Upper lobe of left lung (tissue), 6 donors: ENCODE measurements around the gene PTGR1. TPM values are rescaled to one million over a fixed set of nuclear protein-coding genes. Genes with fewer than 3 reads are reported as not detected.

Source experiments
- ATAC-seq, 2 donors: fragments of 200-7000 bp; cut with Tn5 transposase; one replicate each; pipeline ENCODE4 v1.9.1; 2022; ENCODE audit warnings: mild to moderate bottlenecking in 2 of 2, moderate library complexity in 2 of 2; ENCODE audit not compliant: low FRiP score in 2 of 2
- DNase-seq, 2 donors: peaks; one replicate each; pipeline ENCODE4 v3.0.0-alpha.2; 2019 to 2020
- H3K27ac ChIP-seq, 4 donors: fragments of 200-600 bp; sonication (generic); one replicate each; pipeline ENCODE4 v1.5.1; 2016 to 2019
- H3K27me3 ChIP-seq, 4 donors: fragments of 200-600 bp; sonication (generic); one replicate each; pipeline ENCODE4 v1.5.1; 2017 to 2019
- H3K36me3 ChIP-seq, 4 donors: fragments of 200-600 bp; sonication (generic); one replicate each; pipeline ENCODE4 v1.5.1; 2016 to 2019
- H3K4me1 ChIP-seq, 4 donors: fragments of 200-600 bp; sonication (generic); one replicate each; pipeline ENCODE4 v1.5.1; 2018 to 2019
- H3K4me3 ChIP-seq, 4 donors: fragments of 200-600 bp; sonication (generic); one replicate each; pipeline ENCODE4 v1.5.1; 2017 to 2019; ENCODE audit warnings: mild to moderate bottlenecking in 2 of 4, moderate library complexity in 1 of 4
- H3K9me3 ChIP-seq, 4 donors: fragments of 200-600 bp; sonication (generic); one replicate each; pipeline ENCODE4 v1.5.1; 2018 to 2019
- CTCF ChIP-seq, 6 experiments: fragments of 450-650 bp in 4 of 6; fragments of 200-600 bp in 2 of 6; sonication (generic) in 2 of 6; IDR thresholded peaks; one replicate each; pipeline ENCODE4 v1.5.1; 2016 to 2019; ENCODE audit warnings: antibody characterized with exemption in 6 of 6
- EP300 ChIP-seq, 4 donors: sonication (generic); formaldehyde crosslinking; IDR thresholded peaks; one replicate each; pipeline ENCODE4 v1.5.1; 2017; ENCODE audit warnings: antibody characterized with exemption in 4 of 4, control low read depth in 2 of 4
- POLR2A ChIP-seq, 4 donors: fragments of 450-650 bp; IDR thresholded peaks; one replicate each; pipeline ENCODE4 v1.5.1; 2016 to 2017; ENCODE audit warnings: antibody characterized with exemption in 4 of 4, mild to moderate bottlenecking in 2 of 4
- POLR2AphosphoS5 ChIP-seq, 2 donors: sonication (generic); formaldehyde crosslinking; IDR thresholded peaks; one replicate each; pipeline ENCODE4 v1.5.1; 2017; ENCODE audit warnings: antibody characterized with exemption in 2 of 2
- WGBS, 2 donors: methylation state at CpG; one replicate each; pipeline ENCODE4 v1.1.5; 2017 to 2018; 5-methylcytosine and 5-hydroxymethylcytosine counted together
- total RNA-seq, 6 donors: library from RNA; depleted of rRNA in 4 of 6; stranded (reverse); fragments of >200 nt in 4 of 6; gene quantifications; one replicate each; pipeline versions ENCODE4 v1.1.0 to v1.2.1, GENCODE V29; 2016 to 2021
- donor health status: DM: no; HTN: no; CAD: no; lungs with moderate emphysema.
- donor health status: DM: no; HTN: yes; CAD: no; lungs with severe emphysema.

Gene PTGR1
- total RNA-seq, 6 donors from 2014 or later: 26.9 to 66.7 (median 35.9) TPM

- Histone ChIP-seq H3K36me3 (no peaks in the 10 kb centered on the region), H3K4me3 (no peak overlapping the region), H3K4me1 (no peaks in the 10 kb centered on the region), H3K9me3 (no peaks in the 10 kb centered on the region), H3K27me3 (no peaks in the 10 kb centered on the region), H3K27ac (no peak overlapping the region)
- no peak for TF ChIP-seq POLR2A (IDR thresholded peaks at IDR 0.05)
- TF ChIP-seq CTCF (IDR thresholded peaks at IDR 0.05): no peak
- TF ChIP-seq POLR2AphosphoS5 (IDR thresholded peaks at IDR 0.05): no peak
- no peak for TF ChIP-seq EP300 (IDR thresholded peaks at IDR 0.05)
- ATAC-seq: no peak
- DNase-seq: no peak
- 77 to 82% methylated on average over 3 of the region's 3 CpGs for WGBS, 2 donors
These were observed 16.5 kb upstream of the PTGR1 start for GRCh38 chr9:111615928-111616327.

GRCh38 chr9:111613436-111614040, 14.1 kb upstream of the PTGR1 start:
- Histone ChIP-seq H3K4me3 (no peak overlapping the region), H3K27ac (no peak overlapping the region), H3K4me1 (no peaks in the 10 kb centered on the region), H3K36me3 (no peaks in the 10 kb centered on the region), H3K9me3 (no peaks in the 10 kb centered on the region), H3K27me3 (no peaks in the 10 kb centered on the region)
- no peak for TF ChIP-seq EP300 (IDR thresholded peaks at IDR 0.05)
- no peak for TF ChIP-seq POLR2A (IDR thresholded peaks at IDR 0.05)
- TF ChIP-seq POLR2AphosphoS5 (IDR thresholded peaks at IDR 0.05): no peak
- TF ChIP-seq CTCF (IDR thresholded peaks at IDR 0.05): no peak
- DNase-seq: no peak
- no peak for ATAC-seq
- 30 to 53% methylated on average over 4 of the region's 4 CpGs for WGBS, 2 donors

GRCh38 chr9:111610845-111611244, 11.4 kb upstream of the PTGR1 start:
- Histone ChIP-seq H3K36me3 (no peaks in the 10 kb centered on the region), H3K4me1 (no peaks in the 10 kb centered on the region), H3K9me3 (no peaks in the 10 kb centered on the region), H3K27ac (no peak overlapping the region), H3K4me3 (no peak overlapping the region), H3K27me3 (no peaks in the 10 kb centered on the region)
- no peak for TF ChIP-seq EP300 (IDR thresholded peaks at IDR 0.05)
- no peak for TF ChIP-seq CTCF (IDR thresholded peaks at IDR 0.05)
- no peak for TF ChIP-seq POLR2AphosphoS5 (IDR thresholded peaks at IDR 0.05)
- no peak for TF ChIP-seq POLR2A (IDR thresholded peaks at IDR 0.05)
- no peak for DNase-seq
- WGBS, 2 donors: 76 to 79% methylated on average over 7 of the region's 7 CpGs
- no peak for ATAC-seq

DNA sequence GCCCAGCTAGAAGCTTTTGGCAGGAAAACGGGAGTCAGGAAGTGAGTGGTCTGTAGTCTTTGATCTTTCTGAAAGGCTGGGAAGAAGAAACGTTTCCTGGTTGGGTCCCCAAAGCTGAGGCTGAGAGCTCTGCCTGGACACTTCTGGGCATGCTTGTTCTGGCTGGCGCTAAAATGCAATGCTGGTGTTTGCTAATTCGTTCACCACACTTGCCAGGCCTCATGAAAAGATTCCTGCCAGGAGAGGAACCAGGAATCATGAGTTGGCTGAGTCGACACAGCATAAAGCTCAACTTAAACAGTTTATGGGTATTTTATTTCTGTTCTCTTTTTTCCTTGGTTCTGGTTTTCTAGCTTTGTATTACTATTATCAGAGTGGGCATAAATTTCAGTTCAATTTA, 10.7 kb upstream of the PTGR1 start:
- Histone ChIP-seq H3K36me3 (no peaks in the 10 kb centered on the region), H3K27me3 (no peaks in the 10 kb centered on the region), H3K9me3 (no peaks in the 10 kb centered on the region), H3K27ac (no peak overlapping the region), H3K4me3 (no peak overlapping the region), H3K4me1 (no peaks in the 10 kb centered on the region)
- no peak for ATAC-seq
- DNase-seq: no peak
- WGBS, 2 donors: 44 to 49% methylated on average over 5 of the region's 5 CpGs
- TF ChIP-seq POLR2AphosphoS5 (IDR thresholded peaks at IDR 0.05): no peak
- TF ChIP-seq POLR2A (IDR thresholded peaks at IDR 0.05): no peak
- TF ChIP-seq CTCF (IDR thresholded peaks at IDR 0.05): no peak
- no peak for TF ChIP-seq EP300 (IDR thresholded peaks at IDR 0.05)

- H3K27ac ChIP-seq: no peak overlapping the region
- no peak for ATAC-seq
- no peaks in the 10 kb centered on the region for H3K36me3 ChIP-seq
- TF ChIP-seq POLR2AphosphoS5 (IDR thresholded peaks at IDR 0.05) (no peak), CTCF (IDR thresholded peaks at IDR 0.05) (no peak), POLR2A (IDR thresholded peaks at IDR 0.05) (no peak), EP300 (IDR thresholded peaks at IDR 0.05) (no peak)
- no peaks in the 10 kb centered on the region for H3K27me3 ChIP-seq
- no peaks in the 10 kb centered on the region for H3K9me3 ChIP-seq
- DNase-seq: no peak
- no peak overlapping the region for H3K4me3 ChIP-seq
- WGBS, 2 donors: 85 to 88% methylated on average over 9 of the region's 9 CpGs
- peaks cover 0 to 2% (median under 1%) of the 10 kb centered on the region in 4 donors for H3K4me1 ChIP-seq
These were observed 5.7 kb upstream of the PTGR1 start for GRCh38 chr9:111605041-111605559.
